Liver (tissue), 9 donors: ENCODE data around the gene SAT2. TPM values are rescaled to one million over a fixed set of nuclear protein-coding genes. Genes with fewer than 3 reads are reported as not detected.

Experiments used
- DNase-seq: peaks from one replicate; pipeline ENCODE4 v3.0.0-alpha.2; 2017; ENCODE audit warnings: low spot score
- H3K27ac ChIP-seq, 2 donors: one replicate each; pipeline ENCODE4 v1.7.0; 2013; ENCODE audit warnings: inconsistent platforms in 2 of 2, low read length in 2 of 2, control low read depth in 1 of 2, low read depth in 1 of 2, mild to moderate bottlenecking in 1 of 2
- H3K27me3 ChIP-seq, 4 donors: one replicate each; pipeline versions ENCODE4 v1.6.1 to v1.7.0; 2013; ENCODE audit warnings: low read length in 3 of 4, inconsistent platforms in 1 of 4, mild to moderate bottlenecking in 1 of 4, moderate library complexity in 1 of 4; ENCODE audit not compliant: control insufficient read depth in 4 of 4, insufficient read depth in 4 of 4
- H3K36me3 ChIP-seq, 4 donors: one replicate each; pipeline versions ENCODE4 v1.6.1 to v1.7.0; 2013; ENCODE audit warnings: low read length in 3 of 4, mild to moderate bottlenecking in 3 of 4, low read depth in 1 of 4, moderate library complexity in 1 of 4; ENCODE audit not compliant: control insufficient read depth in 4 of 4, insufficient read depth in 3 of 4
- H3K4me1 ChIP-seq, 4 donors: one replicate each; pipeline versions ENCODE4 v1.6.1 to v1.7.0; 2013; ENCODE audit warnings: low read length in 3 of 4, mild to moderate bottlenecking in 3 of 4, moderate library complexity in 1 of 4; ENCODE audit not compliant: control insufficient read depth in 4 of 4, insufficient read depth in 4 of 4
- H3K4me3 ChIP-seq, 3 donors: one replicate each; pipeline versions ENCODE4 v1.6.1 to v1.7.0; 2013; ENCODE audit warnings: low read length in 3 of 3, control low read depth in 1 of 3, low read depth in 1 of 3, mild to moderate bottlenecking in 1 of 3
- H3K9ac ChIP-seq, 2 donors: one replicate each; pipeline ENCODE4 v1.7.0; 2013; ENCODE audit warnings: low read length in 2 of 2, mild to moderate bottlenecking in 2 of 2, moderate library complexity in 2 of 2, control low read depth in 1 of 2, low read depth in 1 of 2
- H3K9me3 ChIP-seq, 4 donors: one replicate each; pipeline versions ENCODE4 v1.6.1 to v1.7.0; 2013; ENCODE audit warnings: low read length in 3 of 4; ENCODE audit not compliant: control insufficient read depth in 4 of 4
- EGR1 ChIP-seq, 2 donors: IDR thresholded peaks; 2 replicates each; pipeline ENCODE4 v1.6.1; 2016 to 2018; ENCODE audit warnings: antibody characterized with exemption in 2 of 2, low read depth in 2 of 2
- FOXA1 ChIP-seq: IDR thresholded peaks from 2 replicates; pipeline ENCODE4 v1.6.1; 2016; ENCODE audit warnings: antibody characterized with exemption
- FOXA2 ChIP-seq: IDR thresholded peaks from 2 replicates; pipeline ENCODE4 v1.6.1; 2016; ENCODE audit warnings: antibody characterized with exemption
- GABPA ChIP-seq, 2 donors: IDR thresholded peaks in 1 of 2; conservative IDR thresholded peaks in 1 of 2; 2 replicates each; pipeline ENCODE4 v1.6.1; 2016; ENCODE audit warnings: antibody characterized with exemption in 2 of 2, mild to moderate bottlenecking in 1 of 2, moderate library complexity in 1 of 2
- HNF4G ChIP-seq: IDR thresholded peaks from 2 replicates; pipeline ENCODE4 v1.6.1; 2016; ENCODE audit warnings: antibody characterized with exemption
- JUND ChIP-seq, 2 donors: IDR thresholded peaks; 2 replicates each; pipeline ENCODE4 v1.6.1; 2016; ENCODE audit warnings: antibody characterized with exemption in 2 of 2
- NR2F2 ChIP-seq: IDR thresholded peaks from 2 replicates; pipeline ENCODE4 v1.6.1; 2016; ENCODE audit warnings: antibody characterized with exemption
- RAD21 ChIP-seq, 2 donors: IDR thresholded peaks; 2 replicates each; pipeline ENCODE4 v1.6.1; 2016; ENCODE audit warnings: antibody characterized with exemption in 2 of 2, mild to moderate bottlenecking in 2 of 2
- RXRA ChIP-seq, 2 donors: IDR thresholded peaks; 2 replicates each; pipeline ENCODE4 v1.6.1; 2017 to 2018; ENCODE audit warnings: antibody characterized with exemption in 2 of 2, mild to moderate bottlenecking in 1 of 2
- SP1 ChIP-seq: IDR thresholded peaks from 2 replicates; pipeline ENCODE4 v1.6.1; 2018; ENCODE audit warnings: antibody characterized with exemption, mild to moderate bottlenecking
- WGBS: extraction: QIAGEN DNeasy Blood & Tissue Kit; methylation state at CpG from one replicate; pipeline ENCODE4 v1.1.7; 2013; 5-methylcytosine and 5-hydroxymethylcytosine counted together
- polyA plus RNA-seq, 2 donors: library from polyadenylated mRNA; stranded (reverse) in 1 of 2; unstranded in 1 of 2; fragments of 200-250 nt in 1 of 2; fragments of >200 nt in 1 of 2; fragmentation: Nextera tagmentation in 1 of 2; extraction: Ambion mirVana in 1 of 2; gene quantifications; one replicate each; pipeline versions ENCODE4 v1.2.1 to v1.2.3, GENCODE V29; 2013 to 2015
- total RNA-seq, 2 donors: library from RNA; depleted of rRNA; stranded (reverse); fragments of >200 nt; gene quantifications; one replicate each; pipeline ENCODE4 v1.2.3, GENCODE V29; 2014
- TF ChIP-seq, protein P1 (sequence below): IDR thresholded peaks from 2 replicates; pipeline ENCODE4 v1.6.1; 2016; ENCODE audit warnings: antibody characterized with exemption
- TF ChIP-seq, protein P2 (sequence below): fragments of 150-350 bp; IDR thresholded peaks from 2 replicates; pipeline ENCODE4 v1.5.1; 2017; ENCODE audit warnings: improper control_type of control experiment, low read depth, low read length; ENCODE audit not compliant: missing input control
- TF ChIP-seq, protein P3 (sequence below): IDR thresholded peaks from 2 replicates; pipeline ENCODE4 v1.6.1; 2016; ENCODE audit warnings: antibody characterized with exemption
- donor health status: healthy.
- donor health status: healthy.
- donor health status: healthy.
- donor health status: healthy.
- donor health status: healthy.

Gene SAT2
- total and polyA plus RNA-seq, 4 donors, result 25.9 to 181 (median 106) TPM

DNA sequence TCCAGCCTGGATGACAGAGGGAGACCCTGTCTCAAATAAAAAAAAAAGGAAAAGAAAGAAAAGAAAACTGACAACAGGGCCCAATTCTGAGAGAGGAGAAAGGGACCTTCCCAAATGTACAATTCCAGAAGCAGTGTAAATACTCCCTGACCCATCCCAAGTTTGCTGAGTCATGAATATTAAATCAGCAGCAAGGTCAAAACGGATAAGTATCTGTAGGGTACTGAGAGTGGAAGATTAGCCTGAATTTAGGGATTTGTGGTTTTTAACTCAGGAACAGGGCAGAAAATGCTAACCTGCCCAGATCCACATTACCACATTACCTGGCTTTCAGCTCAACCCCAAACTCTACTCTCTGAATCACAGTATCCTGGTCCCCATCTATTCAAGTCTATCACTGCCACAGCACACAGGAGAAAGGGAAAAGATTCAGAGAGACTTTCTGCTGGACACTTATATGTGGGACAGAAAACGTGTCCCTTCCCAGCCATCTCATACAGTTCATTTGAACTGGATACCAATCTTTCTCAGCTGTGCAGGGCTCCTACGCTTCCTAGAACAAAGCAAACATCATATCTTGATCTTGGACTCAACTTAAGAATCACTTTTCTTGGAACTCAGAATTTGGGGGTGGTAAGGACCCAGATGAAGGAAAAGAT, 15.9 kb downstream of the SAT2 start:
- WGBS, result 57% methylated on average over 3 of the region's 3 CpGs
- H3K9ac ChIP-seq, result no peak overlapping the region
- H3K4me1 ChIP-seq, result peaks cover 4 to 40% (median 29%) of the 10 kb centered on the region in 4 donors
- no peak for TF ChIP-seq SP1
- no peak for TF ChIP-seq RAD21 (IDR thresholded peaks at IDR 0.05)
- TF ChIP-seq, protein P1, sequence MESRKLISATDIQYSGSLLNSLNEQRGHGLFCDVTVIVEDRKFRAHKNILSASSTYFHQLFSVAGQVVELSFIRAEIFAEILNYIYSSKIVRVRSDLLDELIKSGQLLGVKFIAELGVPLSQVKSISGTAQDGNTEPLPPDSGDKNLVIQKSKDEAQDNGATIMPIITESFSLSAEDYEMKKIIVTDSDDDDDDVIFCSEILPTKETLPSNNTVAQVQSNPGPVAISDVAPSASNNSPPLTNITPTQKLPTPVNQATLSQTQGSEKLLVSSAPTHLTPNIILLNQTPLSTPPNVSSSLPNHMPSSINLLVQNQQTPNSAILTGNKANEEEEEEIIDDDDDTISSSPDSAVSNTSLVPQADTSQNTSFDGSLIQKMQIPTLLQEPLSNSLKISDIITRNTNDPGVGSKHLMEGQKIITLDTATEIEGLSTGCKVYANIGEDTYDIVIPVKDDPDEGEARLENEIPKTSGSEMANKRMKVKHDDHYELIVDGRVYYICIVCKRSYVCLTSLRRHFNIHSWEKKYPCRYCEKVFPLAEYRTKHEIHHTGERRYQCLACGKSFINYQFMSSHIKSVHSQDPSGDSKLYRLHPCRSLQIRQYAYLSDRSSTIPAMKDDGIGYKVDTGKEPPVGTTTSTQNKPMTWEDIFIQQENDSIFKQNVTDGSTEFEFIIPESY, result no peak
- no peak for TF ChIP-seq HNF4G
- TF ChIP-seq GABPA (IDR thresholded peaks at IDR 0.05 in 1 of 2, conservative IDR thresholded peaks at IDR 0.05 in 1 of 2), result no peak
- TF ChIP-seq, protein P2, sequence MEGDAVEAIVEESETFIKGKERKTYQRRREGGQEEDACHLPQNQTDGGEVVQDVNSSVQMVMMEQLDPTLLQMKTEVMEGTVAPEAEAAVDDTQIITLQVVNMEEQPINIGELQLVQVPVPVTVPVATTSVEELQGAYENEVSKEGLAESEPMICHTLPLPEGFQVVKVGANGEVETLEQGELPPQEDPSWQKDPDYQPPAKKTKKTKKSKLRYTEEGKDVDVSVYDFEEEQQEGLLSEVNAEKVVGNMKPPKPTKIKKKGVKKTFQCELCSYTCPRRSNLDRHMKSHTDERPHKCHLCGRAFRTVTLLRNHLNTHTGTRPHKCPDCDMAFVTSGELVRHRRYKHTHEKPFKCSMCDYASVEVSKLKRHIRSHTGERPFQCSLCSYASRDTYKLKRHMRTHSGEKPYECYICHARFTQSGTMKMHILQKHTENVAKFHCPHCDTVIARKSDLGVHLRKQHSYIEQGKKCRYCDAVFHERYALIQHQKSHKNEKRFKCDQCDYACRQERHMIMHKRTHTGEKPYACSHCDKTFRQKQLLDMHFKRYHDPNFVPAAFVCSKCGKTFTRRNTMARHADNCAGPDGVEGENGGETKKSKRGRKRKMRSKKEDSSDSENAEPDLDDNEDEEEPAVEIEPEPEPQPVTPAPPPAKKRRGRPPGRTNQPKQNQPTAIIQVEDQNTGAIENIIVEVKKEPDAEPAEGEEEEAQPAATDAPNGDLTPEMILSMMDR, result no peak
- no peak for TF ChIP-seq RXRA (IDR thresholded peaks at IDR 0.05)
- no peak for TF ChIP-seq JUND (IDR thresholded peaks at IDR 0.05)
- TF ChIP-seq FOXA1, result no peak
- H3K36me3 ChIP-seq, result no peaks in the 10 kb centered on the region
- H3K9me3 ChIP-seq, result no peaks in the 10 kb centered on the region
- no peaks in the 10 kb centered on the region for H3K27me3 ChIP-seq
- peak overlapping the region in 1 of 3 donors; percentile 4 for H3K4me3 ChIP-seq
- H3K27ac ChIP-seq, result peak overlapping the region in 1 of 2 donors; percentile 25
- DNase-seq, result no peak

DNA sequence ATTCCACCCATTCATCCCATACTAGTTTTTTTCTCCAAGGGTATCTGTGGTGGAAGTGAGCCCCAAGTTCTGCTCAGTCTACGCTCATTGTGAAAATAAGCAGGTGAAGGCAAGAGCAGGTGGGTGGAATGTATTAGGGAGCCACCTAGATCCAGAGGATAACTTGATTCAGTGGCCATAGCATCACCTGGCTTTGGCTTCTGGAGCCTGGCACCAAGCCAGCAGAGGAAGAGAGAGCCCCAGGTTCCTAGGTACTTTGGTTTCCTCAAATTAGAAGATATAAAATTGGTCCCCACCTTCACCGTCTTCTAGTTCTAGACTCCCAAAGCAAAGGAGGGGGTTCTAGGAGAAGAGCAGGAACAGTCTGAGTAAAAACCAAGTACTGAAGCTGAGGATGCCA, 17.0 kb downstream of the SAT2 start:
- no peak for DNase-seq
- H3K36me3 ChIP-seq, result peaks cover 0 to 3% (median 2%) of the 10 kb centered on the region in 4 donors
- no peaks in the 10 kb centered on the region for H3K9me3 ChIP-seq
- TF ChIP-seq RXRA (IDR thresholded peaks at IDR 0.05), result no peak
- no peak for TF ChIP-seq SP1
- no peak for TF ChIP-seq RAD21 (IDR thresholded peaks at IDR 0.05)
- no peak for TF ChIP-seq FOXA2
- TF ChIP-seq FOXA1, result no peak
- no peak for TF ChIP-seq JUND (IDR thresholded peaks at IDR 0.05)
- TF ChIP-seq, protein P1, result no peak
- TF ChIP-seq EGR1 (IDR thresholded peaks at IDR 0.05; ENCODE audit: low read depth in 2 of 2), result no peak
- no peak for TF ChIP-seq NR2F2
- TF ChIP-seq, protein P3, sequence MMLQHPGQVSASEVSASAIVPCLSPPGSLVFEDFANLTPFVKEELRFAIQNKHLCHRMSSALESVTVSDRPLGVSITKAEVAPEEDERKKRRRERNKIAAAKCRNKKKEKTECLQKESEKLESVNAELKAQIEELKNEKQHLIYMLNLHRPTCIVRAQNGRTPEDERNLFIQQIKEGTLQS, result no peak
- TF ChIP-seq HNF4G, result no peak
- TF ChIP-seq, protein P2, result no peak
- no peak overlapping the region for H3K4me3 ChIP-seq
- no peak overlapping the region for H3K9ac ChIP-seq
- WGBS, result 95% methylated on average over 2 of the region's 2 CpGs
- H3K27me3 ChIP-seq, result no peaks in the 10 kb centered on the region
- H3K4me1 ChIP-seq, result peaks cover 4 to 40% (median 29%) of the 10 kb centered on the region in 4 donors
- H3K27ac ChIP-seq, result no peak overlapping the region
